K562 (cell line): ENCODE measurements around the gene LRTM1.

Source experiments
- CTCF ChIP-seq, 3 experiments: IDR thresholded peaks in 2 of 3; conservative IDR thresholded peaks in 1 of 3; 2 replicates each; pipeline ENCODE4 v1.5.1; 2011 to 2012; ENCODE audit warnings: low read length in 3 of 3, mild to moderate bottlenecking in 3 of 3, control low read depth in 2 of 3, improper control_type of control experiment in 1 of 3, inconsistent platforms in 1 of 3, low read depth in 1 of 3, mixed read lengths in 1 of 3, moderate library complexity in 1 of 3; ENCODE audit not compliant: insufficient read depth in 2 of 3
- EZH2 ChIP-seq: IDR thresholded peaks from 2 replicates; pipeline ENCODE4 v1.6.1; 2012; ENCODE audit warnings: low read depth, mild to moderate bottlenecking, inconsistent platforms, low read length, borderline replicate concordance
- MEF2A ChIP-seq: IDR thresholded peaks from 2 replicates; pipeline ENCODE4 v1.6.1; 2011; ENCODE audit warnings: low read depth, mild to moderate bottlenecking, low read length, moderate library complexity; ENCODE audit not compliant: control insufficient read depth
- NR3C1 ChIP-seq: sonication (generic); formaldehyde crosslinking; IDR thresholded peaks from 2 replicates; pipeline ENCODE4 v1.8.1; 2022; ENCODE audit warnings: missing genetic modification reagents
- POLR2A ChIP-seq: fragments of 450-650 bp; conservative IDR thresholded peaks from 2 replicates; pipeline ENCODE4 v1.6.1; 2016
- POLR2AphosphoS5 ChIP-seq: IDR thresholded peaks from 2 replicates; pipeline ENCODE4 v1.6.1; 2011; ENCODE audit warnings: mild to moderate bottlenecking, low read depth, low read length, moderate library complexity; ENCODE audit not compliant: control insufficient read depth, insufficient read depth
- RAD51 ChIP-seq: fragments of 450-650 bp; IDR thresholded peaks from 2 replicates; pipeline ENCODE4 v1.7.1; 2016; ENCODE audit warnings: low read depth, mild to moderate bottlenecking, borderline replicate concordance
- SIN3A ChIP-seq, 2 experiments: fragments of 150-350 bp in 1 of 2; IDR thresholded peaks; 2 replicates each; pipeline ENCODE4 v1.6.1; 2011 to 2016; ENCODE audit warnings: borderline replicate concordance in 2 of 2, low read depth in 2 of 2, low read length in 2 of 2, mild to moderate bottlenecking in 2 of 2, moderate library complexity in 2 of 2; ENCODE audit not compliant: control insufficient read depth in 1 of 2
- SMAD3 ChIP-seq: fragments of 450-650 bp; formaldehyde crosslinking; conservative IDR thresholded peaks from 2 replicates; pipeline ENCODE4 v1.4.0; 2020; ENCODE audit warnings: mild to moderate bottlenecking
- SUPT5H ChIP-seq: fragments of 450-650 bp; IDR thresholded peaks from 2 replicates; pipeline ENCODE4 v1.6.1; 2016
- TOE1 ChIP-seq, 2 experiments: fragments of 450-650 bp in 1 of 2; sonication (generic) in 1 of 2; formaldehyde crosslinking in 1 of 2; IDR thresholded peaks; 2 replicates each; pipeline versions ENCODE4 v1.7.1 to v1.8.0; 2016 to 2022; ENCODE audit warnings: borderline replicate concordance in 2 of 2, mild to moderate bottlenecking in 2 of 2, antibody characterized with exemption in 1 of 2, inconsistent platforms in 1 of 2, low read depth in 1 of 2, missing genetic modification reagents in 1 of 2, moderate library complexity in 1 of 2
- ZBTB2 ChIP-seq: fragments of 450-650 bp; IDR thresholded peaks from 2 replicates; pipeline ENCODE4 v1.6.1; 2016; ENCODE audit warnings: antibody characterized with exemption
- ZFX ChIP-seq: sonication (generic); formaldehyde crosslinking; IDR thresholded peaks from 2 replicates; pipeline ENCODE4 v1.8.0; 2022; ENCODE audit warnings: mild to moderate bottlenecking, missing genetic modification reagents, moderate library complexity
- ZNF766 ChIP-seq: fragments of 200-800 bp; sonication (Bioruptor generic); conservative IDR thresholded peaks from 2 replicates; pipeline ENCODE4 v1.6.1; 2016; ENCODE audit warnings: missing genetic modification characterization, missing compliant biosample characterization

GRCh38 chr3:54874816-54875556, 52.9 kb downstream of the LRTM1 start:
- TF ChIP-seq ZBTB2 (no peak), POLR2A (no peak), RAD51 (no peak), SMAD3 (CRISPR knock-in tag) (no peak), SUPT5H (no peak), CTCF (IDR thresholded peaks at IDR 0.05 in 2 of 3, conservative IDR thresholded peaks at IDR 0.05 in 1 of 3; ENCODE audit: insufficient read depth in 2 of 3, low read depth in 1 of 3, low read length in 3 of 3) (no peak), TOE1 (IDR thresholded peaks at IDR 0.05; ENCODE audit: borderline replicate concordance) (no peak), TOE1 (CRISPR knock-in tag; IDR thresholded peaks at IDR 0.05; ENCODE audit: borderline replicate concordance, low read depth) (no peak), POLR2AphosphoS5 (no peak), ZFX (CRISPR knock-in tag) (no peak), SIN3A (IDR thresholded peaks at IDR 0.05; ENCODE audit: borderline replicate concordance in 2 of 2, control insufficient read depth in 1 of 2, low read depth in 2 of 2, low read length in 2 of 2) (no peak), ZNF766 (CRISPR knock-in tag) (no peak), EZH2 (no peak), MEF2A (no peak), NR3C1 (CRISPR knock-in tag) (no peak)
